ENCODE data around the gene MAPK4. TPM values are rescaled to one million over a fixed set of nuclear protein-coding genes. Genes with fewer than 3 reads are reported as not detected.
"Not testable (repeated sequence)": the region's sequence is repeated elsewhere in the genome, so short reads cannot be mapped to it uniquely, and the experiment has no call there.

Gene MAPK4
- total RNA-seq, 4 donors from 2014 or later: 0.13 to 3.1 (median 0.61) TPM

DNA sequence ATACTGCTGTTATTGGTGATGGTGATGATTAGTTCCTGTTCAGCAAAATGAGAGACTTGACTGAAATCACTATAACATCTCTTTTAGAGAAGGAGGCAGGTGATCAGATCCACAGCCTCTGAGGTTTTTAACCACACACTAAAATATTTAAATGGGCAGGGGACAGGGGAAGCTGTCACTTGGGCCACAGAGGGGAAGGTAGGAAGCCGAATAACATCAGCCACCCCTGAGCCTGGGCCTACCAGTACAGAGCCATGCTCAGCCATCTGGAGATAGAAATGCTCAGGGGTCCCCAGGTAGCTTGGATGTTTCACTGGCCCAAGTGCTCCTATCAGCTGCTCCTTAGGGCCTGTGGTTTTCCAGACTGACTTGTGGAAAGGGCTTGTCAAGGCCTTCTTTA is 137.6 kb downstream of the MAPK4 start:
- H3K27ac ChIP-seq: no peak overlapping the region
- intact Hi-C loops (cut with DNase I): no loop called here
- WGBS, 2 donors: 64 to 100% methylated on average over 1 of the region's 1 CpG

DNA sequence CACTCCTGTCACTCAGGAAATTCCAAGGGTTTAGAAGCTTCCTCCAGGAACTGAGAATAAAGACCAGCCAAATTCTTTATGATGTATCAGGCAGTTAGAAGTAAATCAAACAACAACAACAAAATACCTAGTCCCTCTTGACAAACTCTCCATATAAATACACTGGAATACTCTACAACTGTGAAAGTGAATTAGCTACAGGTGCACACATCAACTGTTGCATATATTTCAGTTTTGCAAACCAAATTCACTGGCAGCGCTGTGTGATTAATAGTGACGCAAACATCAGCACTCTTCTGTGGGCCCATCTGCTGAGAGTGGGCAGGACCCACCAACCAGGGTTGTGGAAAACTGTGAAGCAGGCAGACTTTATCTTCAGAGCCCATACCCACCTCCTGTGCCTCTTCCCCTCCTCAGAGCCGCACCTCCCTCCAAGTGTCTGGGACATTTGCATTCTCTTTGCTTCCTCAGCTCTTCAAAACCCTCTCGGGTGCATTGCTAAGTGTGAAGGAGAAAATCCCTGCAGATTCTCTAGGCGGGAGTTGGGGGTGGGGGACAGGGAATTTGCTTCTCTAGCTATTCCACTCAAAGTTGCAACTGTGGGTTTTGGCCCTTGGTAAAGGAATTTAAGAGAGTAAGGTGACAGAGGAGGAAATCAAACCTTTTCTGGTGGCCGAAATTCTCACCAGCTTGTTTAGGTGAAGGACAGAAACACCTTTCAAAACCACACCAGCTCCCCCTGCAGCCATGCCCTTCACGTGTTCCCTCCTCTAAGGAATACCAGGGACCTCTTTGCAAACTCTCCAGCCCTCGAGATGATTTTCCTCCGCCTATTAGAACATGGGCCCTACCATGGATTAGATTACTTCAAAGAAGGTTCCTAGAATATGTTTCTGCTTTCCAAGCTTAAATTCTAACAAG is 140.6 kb downstream of the MAPK4 start:
- WGBS, 2 donors: 59 to 68% methylated on average over 8 to 9 of the region's 9 CpGs
- H3K27me3 ChIP-seq: no peaks in the 10 kb centered on the region
- no peak overlapping the region for H3K27ac ChIP-seq
- intact Hi-C loops (cut with DNase I): no loop called here
- H3K36me3 ChIP-seq: no peaks in the 10 kb centered on the region
- H3K4me3 ChIP-seq: no peak overlapping the region
- no peak for DNase-seq
- no peaks in the 10 kb centered on the region for H3K9me3 ChIP-seq
- H3K4me1 ChIP-seq: no peaks in the 10 kb centered on the region
- TF ChIP-seq CTCF (IDR thresholded peaks at IDR 0.05) (no peak), POLR2A (IDR thresholded peaks at IDR 0.05) (no peak)

More for the DNA sequence above, 137.6 kb downstream of the MAPK4 start:
- Histone ChIP-seq H3K27me3 (no peaks in the 10 kb centered on the region), H3K4me3 (no peak overlapping the region), H3K36me3 (no peaks in the 10 kb centered on the region), H3K4me1 (no peaks in the 10 kb centered on the region), H3K9me3 (no peaks in the 10 kb centered on the region)
- DNase-seq: no peak
- TF ChIP-seq CTCF (IDR thresholded peaks at IDR 0.05) (no peak), POLR2A (IDR thresholded peaks at IDR 0.05) (no peak)

DNA sequence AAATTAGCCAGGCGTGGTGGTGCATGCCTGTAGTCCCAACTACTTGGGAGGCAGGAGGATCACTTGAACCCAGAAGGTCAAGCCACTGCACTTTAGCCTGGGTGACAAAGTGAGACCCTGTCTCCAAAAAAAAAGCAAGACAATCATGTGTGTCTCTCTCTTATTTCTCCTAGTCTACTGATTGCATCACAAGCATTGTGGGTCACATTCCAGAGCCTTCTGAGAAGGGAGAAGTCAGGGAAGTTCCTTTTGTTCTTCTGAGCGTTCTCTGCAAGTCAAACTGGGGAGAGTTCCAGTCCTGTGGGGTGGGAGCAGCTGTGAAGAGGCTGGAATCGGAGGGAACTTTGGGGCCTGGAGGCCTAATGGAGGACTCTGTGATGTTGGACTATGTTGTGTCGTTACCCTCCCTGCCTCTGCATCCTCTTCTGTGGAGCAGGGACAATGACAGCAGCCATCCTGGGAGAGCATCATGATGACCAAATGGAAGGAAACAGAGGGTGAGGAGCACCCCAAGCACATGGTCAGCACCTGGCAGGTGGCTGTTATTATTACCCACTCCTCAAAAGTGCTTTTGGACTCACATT is 144.6 kb downstream of the MAPK4 start:
- Histone ChIP-seq H3K36me3 (no peaks in the 10 kb centered on the region), H3K9me3 (no peaks in the 10 kb centered on the region), H3K27ac (no peak overlapping the region), H3K4me3 (no peak overlapping the region), H3K4me1 (peaks cover 0 to 11% (median 0%) of the 10 kb centered on the region in 3 donors), H3K27me3 (no peaks in the 10 kb centered on the region)
- WGBS, 2 donors: 59 to 73% methylated on average over 3 to 4 of the region's 4 CpGs
- DNase-seq: no peak
- TF ChIP-seq CTCF (IDR thresholded peaks at IDR 0.05) (no peak), POLR2A (IDR thresholded peaks at IDR 0.05) (no peak)
- intact Hi-C loops (cut with DNase I): no loop called here

DNA sequence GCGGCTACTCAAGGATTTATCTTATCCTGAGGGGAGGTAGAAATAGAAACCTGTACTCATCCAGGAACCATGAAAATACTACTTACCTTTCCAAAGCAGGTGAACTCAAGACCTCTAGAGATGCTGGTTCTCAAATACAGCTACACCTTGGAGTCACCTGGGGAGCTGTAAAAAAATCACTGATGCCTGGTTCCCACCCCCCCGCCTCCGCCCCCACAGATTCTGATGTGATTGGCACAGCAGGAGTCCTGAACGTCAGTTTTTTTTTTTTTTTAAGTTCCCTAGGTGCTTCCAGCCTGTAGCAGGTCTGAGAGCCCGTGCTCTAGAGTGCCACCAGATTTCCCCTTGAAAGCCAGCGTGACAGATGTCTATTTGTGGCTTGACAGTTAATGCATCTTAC is 146.3 kb downstream of the MAPK4 start:
- 70 to 85% methylated on average over 4 to 5 of the region's 6 CpGs for WGBS, 2 donors
- Histone ChIP-seq H3K36me3 (no peaks in the 10 kb centered on the region), H3K27me3 (no peaks in the 10 kb centered on the region), H3K27ac (no peak overlapping the region), H3K9me3 (no peaks in the 10 kb centered on the region), H3K4me1 (peaks cover 0 to 11% (median 0%) of the 10 kb centered on the region in 3 donors), H3K4me3 (no peak overlapping the region)
- DNase-seq: no peak
- TF ChIP-seq CTCF (IDR thresholded peaks at IDR 0.05) (no peak), POLR2A (IDR thresholded peaks at IDR 0.05) (no peak)
- intact Hi-C loops (cut with DNase I): no loop called here

DNA sequence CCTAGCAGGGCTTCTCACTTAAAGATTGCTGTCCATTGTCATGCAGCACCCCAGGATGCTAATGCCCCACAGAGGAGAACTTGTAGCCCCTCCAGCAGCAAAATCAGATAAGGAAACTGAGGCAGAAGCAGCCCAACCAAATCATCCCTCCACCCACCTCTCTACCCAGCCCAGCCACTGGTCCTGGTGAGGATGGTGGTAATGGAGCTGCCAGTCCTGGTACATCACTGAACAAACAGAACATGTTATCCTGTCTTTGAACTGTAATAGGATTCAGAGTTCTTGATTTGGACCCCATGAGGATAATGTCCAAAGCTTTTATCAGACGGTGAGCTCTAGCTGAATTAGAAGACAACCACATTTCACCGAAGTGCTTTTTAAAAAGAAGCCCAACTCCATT is 146.8 kb downstream of the MAPK4 start:
- Histone ChIP-seq H3K4me1 (peaks cover 0 to 11% (median 0%) of the 10 kb centered on the region in 3 donors), H3K27me3 (no peaks in the 10 kb centered on the region), H3K9me3 (no peaks in the 10 kb centered on the region), H3K27ac (no peak overlapping the region), H3K36me3 (no peaks in the 10 kb centered on the region), H3K4me3 (no peak overlapping the region)
- DNase-seq: no peak
- no peak for TF ChIP-seq CTCF (IDR thresholded peaks at IDR 0.05)
- TF ChIP-seq POLR2A (IDR thresholded peaks at IDR 0.05): no peak
- 92 to 93% methylated on average over 2 of the region's 2 CpGs for WGBS, 2 donors
- intact Hi-C loops (cut with DNase I): no loop called here

GRCh38 chr18:50707297-50707696 is 147.4 kb downstream of the MAPK4 start:
- not testable (repeated sequence) for H3K9me3 ChIP-seq

More at GRCh38 chr18:50707297-50707696, 147.4 kb downstream of the MAPK4 start:
- 85 to 86% methylated on average over 7 of the region's 7 CpGs for WGBS, 2 donors
- H3K4me3 ChIP-seq; H3K27me3 ChIP-seq; H3K36me3 ChIP-seq; DNase-seq; intact Hi-C loops (cut with DNase I): not testable (repeated sequence)
- peaks cover 0 to 11% (median 0%) of the 10 kb centered on the region in 3 donors for H3K4me1 ChIP-seq
- H3K27ac ChIP-seq: peak overlapping the region in 1 of 4 donors; percentile 52

Measured in esophagus squamous epithelium (tissue), 5 donors.